CMK (cell line): ENCODE data around the gene PWWP2B.
"Not testable (repeated sequence)": the region's sequence is repeated elsewhere in the genome, so short reads cannot be mapped to it uniquely, and the experiment has no call there.

ENCODE experiments used
- DNase-seq: peaks from one replicate; pipeline ENCODE4 v3.0.0-alpha.2; 2010; ENCODE audit warnings: low read depth

PWWP2B gene

DNA sequence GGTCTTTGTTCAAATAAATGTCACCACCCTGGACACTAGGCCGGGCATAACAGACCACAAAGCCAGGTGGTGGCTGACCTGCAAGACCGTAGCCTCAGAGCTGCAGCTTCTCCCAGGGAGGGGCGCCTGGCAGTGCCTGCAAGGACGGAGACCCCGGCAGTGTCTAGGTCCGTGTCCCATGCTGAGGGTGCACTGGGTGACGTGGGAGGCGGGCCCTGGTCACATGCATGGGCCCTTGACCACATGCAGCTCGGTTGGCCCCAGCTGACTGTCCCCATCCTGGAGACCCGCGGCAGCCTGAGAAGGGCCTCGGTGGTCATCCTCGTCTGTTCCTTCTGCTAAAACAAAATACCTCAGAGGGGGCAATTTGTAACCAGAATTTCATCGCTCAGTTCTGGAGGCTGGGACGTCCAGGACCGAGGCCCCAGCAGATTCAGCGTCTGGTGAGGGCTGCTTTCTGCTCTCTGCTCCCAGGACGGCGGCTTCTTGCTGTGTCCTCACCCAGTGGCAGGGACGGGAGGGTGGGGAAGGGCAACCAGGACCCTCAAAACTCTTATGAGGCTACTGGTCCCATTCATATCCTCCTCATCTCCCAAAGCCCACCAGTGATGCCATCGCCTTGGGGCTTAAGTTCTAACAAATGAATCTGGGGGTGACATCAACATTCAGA lies 36.8 kb downstream of the PWWP2B start:
- no peak for DNase-seq

DNA sequence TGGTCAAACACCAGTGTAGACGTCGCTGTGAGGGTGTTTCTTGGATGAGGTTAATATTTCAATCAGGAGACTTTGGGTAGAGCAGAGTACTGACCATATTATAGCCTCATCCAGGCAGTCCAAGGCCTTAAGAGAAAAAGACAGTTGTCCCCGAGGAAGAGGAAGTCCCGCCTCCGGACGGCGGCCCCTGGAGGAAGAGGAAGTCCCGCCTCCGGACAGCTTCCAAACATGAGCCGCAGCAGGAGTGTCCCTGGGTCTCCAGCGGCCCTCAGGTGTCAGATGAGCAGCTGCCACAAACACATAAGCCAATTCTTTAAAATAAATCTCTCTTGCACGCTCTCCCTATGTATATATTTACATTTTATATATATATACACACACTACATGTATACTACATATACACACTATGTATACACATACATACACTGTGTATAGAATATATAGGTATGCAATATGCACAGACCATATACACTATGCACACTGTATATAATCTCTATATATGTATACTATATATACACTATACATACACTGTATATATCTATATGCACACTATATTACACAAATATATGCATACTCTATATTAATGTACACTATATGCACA lies 37.5 kb downstream of the PWWP2B start:
- peak; percentile 56 for DNase-seq

- not testable (repeated sequence) for DNase-seq
Observed at GRCh38 chr10:132435320-132435719, 38.3 kb downstream of the PWWP2B start.

- not testable (repeated sequence) for DNase-seq
Observed at GRCh38 chr10:132436096-132436495, 39.1 kb downstream of the PWWP2B start.

DNA sequence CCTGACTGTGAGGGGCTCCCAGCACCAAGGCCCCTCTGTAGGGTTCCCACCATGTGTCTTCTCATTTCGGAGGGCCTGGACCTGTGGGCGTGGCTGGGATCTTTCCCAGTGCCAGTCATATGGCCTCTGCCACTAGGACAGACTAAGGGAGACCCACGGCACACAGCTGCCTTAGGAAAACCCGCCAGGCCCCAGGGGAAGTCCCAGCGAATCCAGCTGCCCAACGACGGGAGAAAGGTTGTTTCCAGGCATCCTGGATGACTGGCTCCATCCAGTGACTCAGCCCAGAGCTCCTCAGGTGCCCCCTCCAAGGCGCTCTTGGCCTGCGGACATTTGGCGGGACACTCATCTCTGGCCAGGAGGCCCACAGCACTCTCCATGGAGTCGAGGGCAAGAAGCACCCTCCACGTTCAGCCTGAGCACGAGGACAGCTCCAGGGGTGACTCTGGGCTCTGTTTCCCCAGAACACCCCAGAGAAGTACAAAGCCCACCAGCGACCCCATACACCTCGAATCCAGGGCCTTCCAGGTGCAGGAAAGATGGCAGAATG lies 39.9 kb downstream of the PWWP2B start:
- no peak for DNase-seq

- no peak for DNase-seq
Observed at GRCh38 chr10:132437541-132437950, 40.5 kb downstream of the PWWP2B start.

DNA sequence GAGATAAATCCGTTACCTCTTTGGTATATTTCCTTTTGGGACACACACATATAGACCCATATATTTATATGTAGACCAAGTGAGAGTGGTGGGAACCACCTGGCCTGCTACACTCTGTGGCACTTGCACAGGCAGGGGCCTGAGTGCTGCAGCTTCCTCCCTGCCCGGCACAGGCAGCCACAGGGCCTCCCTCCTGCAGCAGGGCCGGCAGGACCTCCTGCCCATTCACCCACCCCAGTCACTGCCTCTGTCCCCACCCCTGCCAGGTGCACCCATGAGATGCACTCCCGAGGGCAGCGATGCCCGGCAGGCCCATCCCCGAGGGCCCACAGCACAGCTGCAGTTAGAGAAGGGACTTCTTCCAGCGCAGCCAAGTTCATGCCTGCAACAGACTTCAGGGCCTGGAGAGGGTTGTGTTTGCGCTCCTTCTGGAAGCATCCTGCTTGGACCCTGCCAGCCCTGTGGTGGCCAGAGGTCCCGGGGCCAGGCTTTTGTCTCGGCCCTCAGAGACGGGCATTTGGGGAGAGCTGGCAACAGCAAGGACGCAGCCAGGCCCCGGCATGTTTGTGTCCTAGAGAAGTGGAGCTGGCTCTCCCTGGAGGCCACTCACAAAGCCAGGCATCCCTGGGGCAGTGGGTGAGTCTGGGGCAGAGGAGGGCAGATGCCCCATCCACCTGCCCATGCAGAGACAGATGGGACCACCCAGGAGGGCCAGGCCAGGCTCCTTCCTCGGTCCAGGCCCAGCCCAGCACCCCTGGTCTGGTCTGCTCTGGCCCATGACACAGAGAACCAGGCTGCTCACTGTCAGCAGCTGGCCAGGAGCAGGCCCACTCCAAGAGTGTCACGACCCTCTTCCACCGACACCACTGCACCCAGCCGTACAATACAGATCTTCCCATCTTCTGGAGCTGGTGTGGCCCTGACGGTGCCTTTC lies 41.4 kb downstream of the PWWP2B start:
- DNase-seq: no peak

GRCh38 chr10:132439025-132439388 lies 42.0 kb downstream of the PWWP2B start:
- no peak for DNase-seq

DNA sequence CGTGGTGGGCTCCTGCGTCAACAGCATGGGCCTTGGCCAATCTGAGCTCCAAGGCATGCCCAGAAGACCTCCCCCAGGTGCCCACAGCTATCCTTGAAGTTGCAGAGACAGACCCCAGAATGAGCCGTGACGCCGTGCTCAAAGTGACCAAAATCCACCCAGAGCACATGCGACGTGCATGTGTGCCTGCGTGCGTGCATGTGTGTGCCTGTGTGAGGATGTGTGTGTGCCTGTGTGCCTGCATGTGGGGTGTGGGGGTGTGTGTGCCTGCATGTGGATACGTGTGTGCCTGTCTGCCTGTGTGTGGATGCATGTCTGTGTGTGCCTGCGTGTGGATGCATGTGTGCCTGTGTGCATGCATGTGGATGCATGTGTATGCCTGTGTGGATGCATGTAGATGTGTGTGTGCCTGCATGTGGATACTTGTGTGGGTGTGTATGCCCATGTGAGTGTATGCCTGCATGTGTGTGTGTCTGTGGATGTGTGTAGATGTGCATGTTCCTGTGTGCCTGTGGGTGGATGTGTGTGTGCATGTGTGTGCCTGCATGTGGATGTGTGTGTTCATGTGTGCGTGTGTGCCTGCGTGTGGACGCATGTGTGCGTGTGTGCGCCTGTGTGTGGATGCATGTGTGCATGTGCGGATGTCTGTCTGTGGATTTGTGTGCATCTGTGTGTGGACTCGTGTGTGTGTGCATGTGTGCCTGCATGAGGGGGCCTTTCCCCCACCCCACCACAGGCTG lies 42.6 kb downstream of the PWWP2B start:
- no peak for DNase-seq

DNA sequence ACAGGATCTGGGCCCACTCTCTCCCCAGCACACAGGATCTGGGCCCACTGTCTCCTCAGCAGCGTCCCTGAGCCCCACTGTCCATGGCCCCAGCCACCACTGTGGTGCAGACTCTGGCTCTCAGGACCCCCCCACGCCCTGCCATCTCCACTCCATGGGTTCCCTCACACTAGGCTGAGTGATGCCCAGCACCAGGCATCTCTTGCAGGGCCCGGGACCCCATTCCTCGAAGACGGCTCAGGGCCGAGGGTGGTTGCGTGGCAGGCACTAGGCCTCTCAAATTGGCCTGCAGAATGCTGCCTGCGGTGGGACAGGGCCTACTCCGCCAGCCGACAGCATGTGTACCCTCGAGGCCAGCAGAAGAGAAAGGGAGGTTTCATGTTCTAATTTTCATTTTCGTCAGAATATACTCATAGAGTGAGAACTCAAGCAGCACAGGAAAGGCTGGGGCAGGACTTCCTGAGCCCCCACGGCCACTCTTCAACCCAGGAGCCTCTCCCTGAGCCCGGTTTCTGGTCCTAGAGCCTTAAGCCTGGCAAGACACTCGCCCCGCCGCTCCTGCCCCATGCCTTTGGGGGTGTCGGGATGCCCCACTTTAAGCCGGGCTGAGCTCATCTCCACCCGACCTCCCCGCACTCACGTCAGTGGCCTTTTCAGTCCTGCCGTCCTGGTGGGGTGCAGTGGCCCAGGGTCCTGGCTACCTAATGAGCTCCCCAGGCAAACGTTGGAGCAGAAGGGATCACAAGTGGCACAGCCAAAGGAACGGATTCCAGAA lies 44.0 kb downstream of the PWWP2B start:
- no peak for DNase-seq

- DNase-seq: no peak
Observed at GRCh38 chr10:132441818-132442524, 45.0 kb downstream of the PWWP2B start.

- DNase-seq: no peak
Observed at GRCh38 chr10:132442636-132443035, 45.6 kb downstream of the PWWP2B start.

DNA sequence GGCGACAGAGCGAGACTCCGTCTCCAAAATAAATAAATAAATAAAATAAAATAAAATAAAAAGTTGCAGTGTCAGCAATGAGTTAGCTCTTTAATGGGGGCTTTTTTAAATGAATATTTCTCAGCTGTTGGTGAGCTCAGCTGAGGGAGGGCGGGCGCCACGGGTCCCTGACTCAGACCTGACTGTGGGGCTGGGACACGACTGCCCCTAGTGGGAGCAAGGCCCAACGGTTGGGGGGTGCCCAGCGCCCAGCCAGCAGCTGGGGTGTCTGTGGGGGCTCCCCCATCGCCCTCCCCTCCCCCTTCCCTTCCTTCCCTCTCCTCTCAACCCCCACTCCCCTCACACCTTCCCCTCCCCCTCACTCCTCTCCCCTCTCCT lies 46.6 kb downstream of the PWWP2B start:
- no peak for DNase-seq

DNA sequence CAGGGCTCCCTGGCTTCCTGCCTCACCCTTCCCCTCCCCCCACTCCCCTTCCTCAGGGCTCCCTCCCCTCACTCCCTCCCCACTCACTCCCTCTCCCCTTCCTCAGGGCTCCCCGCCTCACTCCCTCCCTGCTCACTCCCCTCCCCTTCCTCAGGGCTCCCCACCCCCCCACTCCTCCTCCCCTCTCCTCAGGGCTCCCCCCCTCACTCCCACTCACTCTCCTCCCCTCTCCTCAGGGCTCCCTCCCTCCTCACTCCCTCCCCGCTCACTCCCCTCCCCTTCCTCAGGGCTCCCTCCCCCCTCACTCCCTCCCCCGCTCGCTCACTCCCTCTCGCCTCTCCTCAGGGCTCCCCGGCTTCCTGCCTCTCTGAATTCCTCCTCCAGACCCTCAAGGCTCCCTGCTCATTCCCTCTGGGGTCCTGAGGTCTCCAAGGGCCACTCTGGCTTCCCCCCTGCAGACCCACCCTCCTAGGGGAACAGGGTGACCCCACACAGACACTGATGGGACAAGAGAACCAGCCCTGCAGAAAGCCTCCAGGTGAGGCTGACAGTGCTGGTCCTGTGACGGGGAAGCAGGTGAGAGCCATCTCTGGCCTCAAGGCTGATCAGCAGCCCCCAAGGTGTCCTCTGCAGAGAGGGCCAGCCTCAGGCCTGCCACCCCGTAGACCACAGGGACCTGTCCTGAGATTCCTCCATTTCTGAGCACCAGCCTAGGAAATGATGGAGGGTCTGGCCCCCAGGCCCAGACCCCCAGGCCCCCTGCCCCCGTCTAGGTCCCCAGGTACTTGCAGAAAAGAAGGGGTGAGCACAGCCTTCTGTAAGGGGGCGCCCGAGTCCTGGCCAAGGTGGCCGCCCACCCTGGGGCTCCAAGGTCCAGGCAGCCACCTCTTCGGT lies 47.2 kb downstream of the PWWP2B start:
- peak; percentile 99 for DNase-seq

DNA sequence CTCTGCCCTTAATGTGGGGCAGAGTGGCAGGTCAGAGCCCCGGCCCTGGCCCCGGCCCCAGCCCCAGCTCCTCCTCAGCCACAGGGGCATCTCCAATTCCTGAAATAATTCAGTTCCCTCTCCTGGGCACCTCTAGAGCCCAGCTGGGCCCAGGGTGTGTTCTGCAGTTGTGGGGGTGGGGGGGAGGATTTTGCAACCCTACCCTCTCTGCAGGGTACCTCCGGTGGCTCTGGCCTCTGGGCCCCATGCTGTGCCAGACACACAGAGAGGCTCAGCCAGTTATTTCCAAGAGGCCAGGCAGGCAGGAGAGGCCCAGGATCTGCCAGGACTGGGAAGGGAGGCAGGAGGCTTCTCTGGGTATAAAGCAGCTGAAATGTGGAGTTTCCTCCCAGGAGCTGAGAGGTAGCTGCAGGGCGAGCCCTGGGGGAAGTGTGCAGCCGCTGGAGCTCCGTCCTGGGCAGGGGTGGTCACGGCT lies 47.9 kb downstream of the PWWP2B start:
- DNase-seq: no peak

DNA sequence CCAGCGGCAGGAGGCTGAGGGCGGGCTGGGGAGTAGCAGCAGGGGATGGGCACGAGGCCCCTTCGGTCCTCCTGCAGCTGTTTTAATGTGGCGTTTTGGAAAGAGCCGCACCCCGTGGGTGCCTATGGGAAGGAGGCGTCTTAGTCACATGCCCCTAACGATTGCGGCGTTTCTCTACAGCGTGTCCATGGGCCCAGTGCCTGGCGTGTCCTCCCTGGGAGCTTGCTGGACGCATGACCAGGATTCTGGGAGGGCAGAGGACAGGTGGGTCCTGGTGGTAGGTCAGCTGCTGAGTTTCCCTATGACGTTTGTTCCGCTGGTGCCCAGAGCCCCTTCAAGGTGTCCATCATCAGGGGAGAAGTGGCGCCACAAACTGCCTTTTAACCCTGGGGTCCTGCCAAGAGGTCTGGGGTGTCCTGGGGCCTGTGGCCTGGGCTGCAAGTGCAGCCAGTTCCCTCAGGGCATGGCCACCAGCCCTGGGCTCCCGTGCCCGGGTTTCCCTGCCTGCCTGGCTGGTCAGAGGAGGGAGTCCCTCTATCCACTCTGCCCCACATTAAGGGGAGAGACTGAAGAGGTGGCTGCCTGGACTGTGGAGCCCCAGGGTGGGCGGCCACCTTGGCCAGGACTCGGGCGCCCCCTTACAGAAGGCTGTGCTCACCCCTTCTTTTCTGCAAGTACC lies 48.7 kb downstream of the PWWP2B start:
- no peak for DNase-seq

DNA sequence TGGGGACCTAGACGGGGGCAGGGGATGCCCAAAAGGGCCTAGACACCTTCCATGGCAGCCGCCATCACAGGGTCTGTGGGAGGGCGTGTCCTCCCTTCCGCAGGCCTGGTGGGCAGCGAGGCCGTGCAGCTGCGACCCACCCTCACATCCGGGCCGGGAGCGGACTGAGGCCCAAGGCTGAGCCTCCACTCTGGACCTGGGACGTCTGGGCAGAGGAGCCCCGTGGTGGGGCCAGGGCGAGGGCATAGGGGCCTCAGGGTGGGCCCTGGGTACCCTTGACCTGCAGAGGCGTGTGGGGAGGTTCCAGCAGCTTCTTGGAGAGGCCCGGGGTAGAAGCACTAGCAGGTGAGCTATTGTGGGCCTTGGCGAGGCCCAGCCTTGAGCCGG lies 49.2 kb downstream of the PWWP2B start:
- no peak for DNase-seq

DNA sequence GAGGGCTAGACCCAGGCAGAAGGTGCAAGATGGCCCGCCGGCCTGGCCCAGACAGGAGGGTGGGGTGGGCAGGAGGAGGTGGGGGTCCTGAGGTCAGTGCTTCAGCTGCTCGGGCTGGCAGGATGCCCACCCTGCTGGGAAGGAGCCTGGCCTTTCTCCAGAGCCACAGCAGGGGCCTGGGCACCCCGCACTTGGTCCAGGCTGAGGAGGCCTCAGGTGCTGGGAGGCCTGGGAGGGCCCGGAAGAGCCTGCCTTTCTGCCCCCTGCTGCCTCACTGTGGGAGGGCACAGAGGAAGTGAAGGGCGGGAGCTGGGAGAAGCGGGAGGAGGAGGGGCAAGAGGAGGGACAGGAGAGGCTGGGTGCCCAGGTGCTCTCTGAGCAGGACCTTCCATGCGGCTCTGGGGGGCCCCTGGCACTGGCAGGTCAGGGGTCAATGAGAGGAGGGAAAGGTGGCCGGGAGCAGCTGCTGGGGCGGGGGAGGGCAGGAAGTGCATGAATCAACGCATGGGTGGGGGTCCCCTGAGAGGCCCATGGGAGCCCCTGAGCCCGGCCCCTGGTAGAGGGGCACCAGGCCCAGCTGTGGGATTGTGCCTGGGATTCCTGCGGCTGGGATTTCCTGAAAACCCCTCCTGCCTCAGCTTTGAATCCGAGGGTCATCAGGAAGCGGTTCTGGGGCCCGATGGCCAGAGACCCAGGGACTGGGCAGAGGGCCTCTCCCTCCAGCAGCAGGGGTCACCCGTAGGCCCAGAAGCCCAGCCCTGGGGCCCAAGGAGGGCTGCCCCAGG lies 49.9 kb downstream of the PWWP2B start:
- DNase-seq: peak; percentile 80
